ENCODE measurements around the gene AKR7A2. TPM values are rescaled to one million over a fixed set of nuclear protein-coding genes. Genes with fewer than 3 reads are reported as not detected.

AKR7A2 gene
- total RNA-seq, 4 donors from 2014 or later, result 64.5 to 91.0 (median 80.7) TPM

DNA sequence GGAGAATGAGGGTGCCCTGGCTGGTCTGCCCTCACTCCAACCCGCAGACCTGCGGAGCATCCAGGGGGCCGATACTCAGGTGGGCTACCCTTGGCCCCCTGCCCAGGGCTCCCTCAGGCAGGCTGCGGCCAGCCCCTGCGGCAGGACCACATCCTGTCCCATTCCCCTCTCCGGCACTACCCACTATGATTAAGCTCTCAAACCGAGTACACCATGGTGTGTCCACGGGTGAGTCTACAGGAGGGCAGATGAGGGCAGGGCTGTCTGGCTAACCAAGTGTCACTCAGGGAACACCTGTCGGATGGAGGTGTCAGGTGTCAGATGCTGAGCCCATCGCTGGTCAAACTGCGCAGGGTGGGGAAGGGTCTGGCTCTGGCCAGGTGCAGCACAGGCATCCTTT is 47.4 kb upstream of the AKR7A2 start:
- WGBS, 2 donors, result 89 to 90% methylated on average over 9 to 11 of the region's 11 CpGs
- TF ChIP-seq EP300 (IDR thresholded peaks at IDR 0.05), result no peak
- TF ChIP-seq POLR2A (IDR thresholded peaks at IDR 0.05), result no peak
- TF ChIP-seq, protein P1, sequence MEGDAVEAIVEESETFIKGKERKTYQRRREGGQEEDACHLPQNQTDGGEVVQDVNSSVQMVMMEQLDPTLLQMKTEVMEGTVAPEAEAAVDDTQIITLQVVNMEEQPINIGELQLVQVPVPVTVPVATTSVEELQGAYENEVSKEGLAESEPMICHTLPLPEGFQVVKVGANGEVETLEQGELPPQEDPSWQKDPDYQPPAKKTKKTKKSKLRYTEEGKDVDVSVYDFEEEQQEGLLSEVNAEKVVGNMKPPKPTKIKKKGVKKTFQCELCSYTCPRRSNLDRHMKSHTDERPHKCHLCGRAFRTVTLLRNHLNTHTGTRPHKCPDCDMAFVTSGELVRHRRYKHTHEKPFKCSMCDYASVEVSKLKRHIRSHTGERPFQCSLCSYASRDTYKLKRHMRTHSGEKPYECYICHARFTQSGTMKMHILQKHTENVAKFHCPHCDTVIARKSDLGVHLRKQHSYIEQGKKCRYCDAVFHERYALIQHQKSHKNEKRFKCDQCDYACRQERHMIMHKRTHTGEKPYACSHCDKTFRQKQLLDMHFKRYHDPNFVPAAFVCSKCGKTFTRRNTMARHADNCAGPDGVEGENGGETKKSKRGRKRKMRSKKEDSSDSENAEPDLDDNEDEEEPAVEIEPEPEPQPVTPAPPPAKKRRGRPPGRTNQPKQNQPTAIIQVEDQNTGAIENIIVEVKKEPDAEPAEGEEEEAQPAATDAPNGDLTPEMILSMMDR (IDR thresholded peaks at IDR 0.05), result no peak
- Histone ChIP-seq H3K9me3 (no peaks in the 10 kb centered on the region), H3K4me3 (no peak overlapping the region), H3K27ac (no peak overlapping the region), H3K36me3 (peaks cover 5 to 34% (median 8%) of the 10 kb centered on the region in 3 donors), H3K4me1 (peaks cover 0 to 40% (median 4%) of the 10 kb centered on the region in 4 donors), H3K27me3 (no peaks in the 10 kb centered on the region)
- DNase-seq (ENCODE audit: low spot score in 2 of 2), result no peak

DNA sequence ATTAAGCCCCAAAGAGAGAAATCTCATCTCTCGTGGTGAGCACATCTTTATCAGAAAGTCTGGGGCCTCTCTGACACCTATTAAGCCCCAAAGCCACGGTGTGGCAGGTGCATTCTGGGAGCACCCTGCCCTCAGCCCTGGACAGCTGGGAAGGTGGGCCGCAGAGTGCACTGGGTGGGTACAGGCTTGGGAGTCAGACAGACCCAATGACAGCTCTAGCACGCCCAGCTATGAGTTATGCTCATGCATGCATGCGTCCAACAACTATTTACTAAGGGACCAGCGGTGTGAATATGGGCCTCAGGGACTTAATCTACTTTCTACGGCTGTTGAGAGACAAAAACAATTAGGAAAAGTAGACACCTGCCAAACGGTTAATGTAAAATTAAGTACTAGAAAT is 46.8 kb upstream of the AKR7A2 start:
- Histone ChIP-seq H3K27ac (no peak overlapping the region), H3K4me1 (peaks cover 0 to 40% (median 2%) of the 10 kb centered on the region in 4 donors), H3K36me3 (peaks cover 5 to 41% (median 9%) of the 10 kb centered on the region in 3 donors), H3K27me3 (no peaks in the 10 kb centered on the region), H3K9me3 (no peaks in the 10 kb centered on the region), H3K4me3 (no peak overlapping the region)
- DNase-seq (ENCODE audit: low spot score in 2 of 2), result no peak
- no peak for TF ChIP-seq POLR2A (IDR thresholded peaks at IDR 0.05)
- TF ChIP-seq, protein P1 (IDR thresholded peaks at IDR 0.05), result no peak
- TF ChIP-seq EP300 (IDR thresholded peaks at IDR 0.05), result no peak
- WGBS, 2 donors, result 84 to 89% methylated on average over 8 of the region's 8 CpGs

DNA sequence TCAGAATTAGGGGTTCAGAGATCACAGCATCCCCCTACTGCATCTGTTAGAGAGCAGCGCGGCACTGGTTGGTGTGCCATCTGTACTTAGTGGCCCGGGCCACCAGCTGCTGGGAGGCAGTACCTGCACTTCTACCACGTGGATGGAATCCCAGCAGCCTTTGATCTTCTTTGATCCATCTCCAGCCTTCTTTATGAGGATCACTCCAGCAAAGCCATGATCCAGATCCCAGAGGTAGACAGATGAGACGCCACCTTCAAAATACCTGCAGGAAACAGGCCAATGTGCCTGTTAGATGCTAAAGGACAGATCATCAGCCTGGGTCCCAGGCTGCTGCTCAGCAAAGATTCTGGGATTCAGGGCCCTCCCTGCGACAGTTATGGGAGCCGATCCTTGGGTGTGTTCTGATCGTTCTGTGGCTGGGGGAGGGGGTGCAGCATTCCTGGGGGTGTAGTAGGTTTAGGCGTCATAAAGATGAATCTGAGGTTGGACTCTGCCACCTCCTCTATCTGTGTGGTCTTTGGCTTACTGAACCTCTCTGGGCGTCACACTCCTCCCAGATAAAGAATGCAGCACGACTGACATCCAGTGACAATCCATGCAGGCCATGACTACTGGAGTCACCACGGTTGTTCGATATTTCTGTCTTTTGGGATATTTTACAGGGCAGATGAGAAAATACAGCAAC is 45.5 kb upstream of the AKR7A2 start:
- no peak for DNase-seq (ENCODE audit: low spot score in 2 of 2)
- 81 to 86% methylated on average over 13 of the region's 13 CpGs for WGBS, 2 donors
- Histone ChIP-seq H3K27me3 (no peaks in the 10 kb centered on the region), H3K27ac (no peak overlapping the region), H3K4me1 (peaks cover 0 to 49% (median 2%) of the 10 kb centered on the region in 4 donors), H3K9me3 (no peaks in the 10 kb centered on the region), H3K36me3 (peaks cover 5 to 53% (median 15%) of the 10 kb centered on the region in 3 donors), H3K4me3 (no peak overlapping the region)
- no peak for TF ChIP-seq EP300 (IDR thresholded peaks at IDR 0.05)
- TF ChIP-seq, protein P1 (IDR thresholded peaks at IDR 0.05), result no peak
- no peak for TF ChIP-seq POLR2A (IDR thresholded peaks at IDR 0.05)

DNA sequence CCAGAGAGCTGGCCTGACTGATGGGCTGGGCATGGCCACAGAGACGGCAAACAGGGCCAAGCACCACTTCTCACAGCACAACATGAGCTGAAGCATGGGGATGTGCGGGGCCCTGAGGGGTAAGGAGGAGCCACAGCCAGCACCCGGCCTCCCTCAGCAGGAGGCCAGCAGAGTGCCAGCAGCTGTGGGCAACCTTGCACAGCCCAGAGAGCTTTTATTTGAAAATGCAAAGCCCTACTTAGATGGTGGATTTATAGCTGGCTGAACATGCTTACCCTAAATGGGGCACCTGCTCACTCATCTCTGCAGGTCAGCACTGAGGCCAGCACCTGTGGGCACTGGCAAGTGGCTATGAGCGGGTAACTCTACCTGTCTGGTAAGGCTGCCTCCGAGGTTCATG is 44.3 kb upstream of the AKR7A2 start:
- WGBS, 2 donors, result 95 to 96% methylated on average over 5 of the region's 5 CpGs
- Histone ChIP-seq H3K27me3 (no peaks in the 10 kb centered on the region), H3K4me3 (no peak overlapping the region), H3K4me1 (peaks cover 0 to 57% (median 2%) of the 10 kb centered on the region in 4 donors), H3K27ac (no peak overlapping the region), H3K9me3 (no peaks in the 10 kb centered on the region), H3K36me3 (peaks cover 5 to 63% (median 15%) of the 10 kb centered on the region in 3 donors)
- DNase-seq (ENCODE audit: low spot score in 2 of 2), result no peak
- TF ChIP-seq EP300 (IDR thresholded peaks at IDR 0.05) (no peak), POLR2A (IDR thresholded peaks at IDR 0.05) (no peak)
- TF ChIP-seq, protein P1 (IDR thresholded peaks at IDR 0.05), result no peak

DNA sequence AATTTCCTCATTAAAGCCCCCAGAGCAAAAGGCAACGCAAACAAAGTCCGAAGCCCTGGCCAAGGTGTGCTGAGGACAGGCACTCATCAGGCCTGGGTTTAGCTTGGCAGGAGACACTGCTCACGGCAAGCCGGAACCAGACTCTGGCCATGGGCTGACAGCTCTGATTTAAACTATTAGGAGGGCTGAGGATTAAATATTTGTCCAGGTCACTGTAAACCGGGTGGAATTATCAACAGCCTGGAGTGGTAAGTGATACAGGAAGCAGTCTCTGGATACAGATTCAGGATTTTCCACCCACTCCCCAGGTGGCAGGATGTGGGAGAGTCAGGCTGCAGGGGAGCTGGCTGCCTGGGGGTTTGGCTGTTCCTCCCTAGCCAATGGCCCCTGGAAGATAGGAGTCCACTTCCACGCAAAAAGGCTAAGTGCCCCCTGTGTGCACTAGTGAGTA is 42.6 kb upstream of the AKR7A2 start:
- Histone ChIP-seq H3K27me3 (no peaks in the 10 kb centered on the region), H3K4me1 (peaks cover 0 to 42% (median under 1%) of the 10 kb centered on the region in 4 donors), H3K36me3 (peaks cover 5 to 77% (median 15%) of the 10 kb centered on the region in 3 donors), H3K4me3 (no peak overlapping the region), H3K27ac (no peak overlapping the region), H3K9me3 (no peaks in the 10 kb centered on the region)
- TF ChIP-seq, protein P1 (IDR thresholded peaks at IDR 0.05), result no peak
- no peak for TF ChIP-seq POLR2A (IDR thresholded peaks at IDR 0.05)
- TF ChIP-seq EP300 (IDR thresholded peaks at IDR 0.05), result no peak
- WGBS, 2 donors, result 68 to 69% methylated on average over 6 of the region's 6 CpGs
- DNase-seq (ENCODE audit: low spot score in 2 of 2), result no peak

Data from tibial nerve (tissue), 4 donors.